WTC11 (cell line): ENCODE results near the gene MS4A15.

Experiments
- CREB1 ChIP-seq: sonication (generic); formaldehyde crosslinking; IDR thresholded peaks from 2 replicates; pipeline ENCODE4 v1.8.0; 2023; ENCODE audit warnings: mild to moderate bottlenecking, missing genetic modification reagents
- CTCF ChIP-seq: fragments of 200-600 bp; IDR thresholded peaks from 2 replicates; pipeline ENCODE4 v1.8.0; 2022; ENCODE audit warnings: antibody characterized with exemption
- FOXK1 ChIP-seq: sonication (generic); formaldehyde crosslinking; IDR thresholded peaks from 2 replicates; pipeline ENCODE4 v1.8.0; 2022; ENCODE audit warnings: mild to moderate bottlenecking, moderate library complexity, missing genetic modification reagents
- GRHL2 ChIP-seq: fragments of 250-450 bp; sonication (Bioruptor Pico); IDR thresholded peaks from 2 replicates; pipeline ENCODE4 v1.8.0; 2022; ENCODE audit warnings: mild to moderate bottlenecking, moderate library complexity; ENCODE audit not compliant: insufficient replicate concordance, severe bottlenecking
- MXD4 ChIP-seq: fragments of 250-450 bp; sonication (Bioruptor Pico); IDR thresholded peaks from 2 replicates; pipeline ENCODE4 v1.8.0; 2021; ENCODE audit warnings: mild to moderate bottlenecking, moderate library complexity, borderline replicate concordance
- NR1H2 ChIP-seq: sonication (generic); formaldehyde crosslinking; IDR thresholded peaks from 2 replicates; pipeline ENCODE4 v1.9.0; 2021; ENCODE audit warnings: mild to moderate bottlenecking, moderate library complexity, missing genetic modification reagents
- RELA ChIP-seq: sonication (generic); formaldehyde crosslinking; IDR thresholded peaks from 2 replicates; pipeline ENCODE4 v1.8.1; 2022; ENCODE audit warnings: missing genetic modification reagents, mild to moderate bottlenecking, borderline replicate concordance

GRCh38 chr11:60761436-60762190, 4.9 kb downstream of the MS4A15 start:
- TF ChIP-seq GRHL2 (CRISPR knock-in tag) = no peak
- TF ChIP-seq NR1H2 (CRISPR knock-in tag) = no peak
- no peak for TF ChIP-seq MXD4 (CRISPR knock-in tag)
- TF ChIP-seq CTCF = no peak
- TF ChIP-seq CREB1 (CRISPR knock-in tag) = no peak
- no peak for TF ChIP-seq FOXK1 (CRISPR knock-in tag)
- no peak for TF ChIP-seq RELA (CRISPR knock-in tag)
